GM12878 (cell line): ENCODE measurements around the gene ZNF350. TPM values are rescaled to one million over a fixed set of nuclear protein-coding genes. Genes with fewer than 3 reads are reported as not detected.

ENCODE experiments used
- polyA plus RNA-seq, 11 experiments: library from polyadenylated mRNA; depleted of rRNA in 4 of 11; unstranded in 6 of 11; stranded (reverse) in 5 of 11; fragments of >200 nt; fragmentation: Nextera tagmentation in 4 of 11; fragmentation: Illumina TruSeq in 1 of 11; extraction: Ambion mirVana in 4 of 11; extraction: Trizol in 1 of 11; gene quantifications; 1 replicate in 1 of 11; 2 replicates in 10 of 11; pipeline versions ENCODE4 v1.2.1 to v1.2.3, GENCODE V29; 2011 to 2016; ENCODE audit warnings: inconsistent platforms in 2 of 11, missing spikeins in 2 of 11, low read depth in 1 of 11
- total RNA-seq, 4 experiments: library from RNA; depleted of rRNA in 3 of 4; stranded (reverse); fragments of >200 nt in 3 of 4; fragmentation: Illumina TruSeq in 1 of 4; extraction: Trizol in 1 of 4; gene quantifications; 2 replicates each; pipeline versions ENCODE4 v1.2.1 to v1.2.3, GENCODE V29; 2013 to 2021

Gene ZNF350
- total and polyA plus RNA-seq, 10 of the 15 experiments (the other 5 are each of a cell fraction or from before 2014, with no cell fraction given), result 6.4 to 11.8 (median 10.0) TPM

Other genes with a start within 250 kb of the ZNF350 start
Only the 7 nearest of the 13 such genes appear.
- gene ZNF577, start 98.9 kb downstream of the ZNF350 start, total RNA-seq (2014; rRNA removed), result 5.6 and 6.0 TPM in 2 replicates
- gene ZNF577, start 98.9 kb downstream of the ZNF350 start, total RNA-seq (2014; rRNA removed; fragmentation: Illumina TruSeq; extraction: Trizol), result 5.9 and 6.7 TPM in 2 replicates
- gene ZNF577, start 98.9 kb downstream of the ZNF350 start, total RNA-seq (2021), result 4.3 and 6.1 TPM in 2 replicates
- 5.6 and 8.4 TPM in 2 replicates for gene ZNF577, start 98.9 kb downstream of the ZNF350 start, polyA plus RNA-seq (2011; rRNA removed)
- 5.1 and 6.9 TPM in 2 replicates for gene ZNF577, start 98.9 kb downstream of the ZNF350 start, polyA plus RNA-seq (2014; fragmentation: Illumina TruSeq; extraction: Trizol)
- 1 to 10 TPM; 1.0 to 1.4 TPM for gene ZNF577, start 98.9 kb downstream of the ZNF350 start, polyA plus RNA-seq (2014; fragmentation: Nextera tagmentation; extraction: Ambion mirVana)
- 2.8 and 3.9 TPM in 2 replicates for gene ZNF577, start 98.9 kb downstream of the ZNF350 start, polyA plus RNA-seq (2014; rRNA removed)
- gene ZNF577, start 98.9 kb downstream of the ZNF350 start, polyA plus RNA-seq (2016; fragmentation: Nextera tagmentation; extraction: Ambion mirVana), result 1 to 10 TPM; 2.9 TPM
- 5.5 and 6.4 TPM in 2 replicates for gene ZNF649, start 81.8 kb downstream of the ZNF350 start, total RNA-seq (2014; rRNA removed)
- gene ZNF649, start 81.8 kb downstream of the ZNF350 start, total RNA-seq (2014; rRNA removed; fragmentation: Illumina TruSeq; extraction: Trizol), result 9.7 TPM in 2 replicates
- gene ZNF649, start 81.8 kb downstream of the ZNF350 start, total RNA-seq (2021), result 7.3 and 8.1 TPM in 2 replicates
- 4.8 and 5.2 TPM in 2 replicates for gene ZNF649, start 81.8 kb downstream of the ZNF350 start, polyA plus RNA-seq (2011; rRNA removed)
- 5.1 and 5.8 TPM in 2 replicates for gene ZNF649, start 81.8 kb downstream of the ZNF350 start, polyA plus RNA-seq (2014; fragmentation: Illumina TruSeq; extraction: Trizol)
- under 1 TPM; 0.87 to 0.88 TPM for gene ZNF649, start 81.8 kb downstream of the ZNF350 start, polyA plus RNA-seq (2014; fragmentation: Nextera tagmentation; extraction: Ambion mirVana)
- 3.4 TPM in 2 replicates for gene ZNF649, start 81.8 kb downstream of the ZNF350 start, polyA plus RNA-seq (2014; rRNA removed)
- gene ZNF649, start 81.8 kb downstream of the ZNF350 start, polyA plus RNA-seq (2016; fragmentation: Nextera tagmentation; extraction: Ambion mirVana), result 1 to 10 TPM; 4.3 to 4.7 TPM
- gene ZNF613, start 59.4 kb downstream of the ZNF350 start, total RNA-seq (2014; rRNA removed), result 4.4 and 4.9 TPM in 2 replicates
- gene ZNF613, start 59.4 kb downstream of the ZNF350 start, total RNA-seq (2014; rRNA removed; fragmentation: Illumina TruSeq; extraction: Trizol), result 6.9 and 7.8 TPM in 2 replicates
- 4.7 and 5.4 TPM in 2 replicates for gene ZNF613, start 59.4 kb downstream of the ZNF350 start, total RNA-seq (2021)
- 3.9 and 7.0 TPM in 2 replicates for gene ZNF613, start 59.4 kb downstream of the ZNF350 start, polyA plus RNA-seq (2011; rRNA removed)
- gene ZNF613, start 59.4 kb downstream of the ZNF350 start, polyA plus RNA-seq (2014; fragmentation: Illumina TruSeq; extraction: Trizol), result 5.3 and 7.1 TPM in 2 replicates
- 1 to 10 TPM; 3.3 to 5.1 TPM for gene ZNF613, start 59.4 kb downstream of the ZNF350 start, polyA plus RNA-seq (2014; fragmentation: Nextera tagmentation; extraction: Ambion mirVana)
- gene ZNF613, start 59.4 kb downstream of the ZNF350 start, polyA plus RNA-seq (2014; rRNA removed), result 3.2 and 3.3 TPM in 2 replicates
- 1 to 10 TPM; 5.8 to 7.1 TPM for gene ZNF613, start 59.4 kb downstream of the ZNF350 start, polyA plus RNA-seq (2016; fragmentation: Nextera tagmentation; extraction: Ambion mirVana)
- 4.5 and 5.6 TPM in 2 replicates for gene ZNF615, start 21.4 kb upstream of the ZNF350 start, total RNA-seq (2014; rRNA removed)
- 7.2 and 7.6 TPM in 2 replicates for gene ZNF615, start 21.4 kb upstream of the ZNF350 start, total RNA-seq (2014; rRNA removed; fragmentation: Illumina TruSeq; extraction: Trizol)
- 4.7 and 5.7 TPM in 2 replicates for gene ZNF615, start 21.4 kb upstream of the ZNF350 start, total RNA-seq (2021)
- 5.4 and 8.7 TPM in 2 replicates for gene ZNF615, start 21.4 kb upstream of the ZNF350 start, polyA plus RNA-seq (2011; rRNA removed)
- gene ZNF615, start 21.4 kb upstream of the ZNF350 start, polyA plus RNA-seq (2014; fragmentation: Illumina TruSeq; extraction: Trizol), result 5.4 and 5.6 TPM in 2 replicates
- gene ZNF615, start 21.4 kb upstream of the ZNF350 start, polyA plus RNA-seq (2014; fragmentation: Nextera tagmentation; extraction: Ambion mirVana), result 1 to 10 TPM; 1.7 to 2.1 TPM
- gene ZNF615, start 21.4 kb upstream of the ZNF350 start, polyA plus RNA-seq (2014; rRNA removed), result 2.8 TPM in 2 replicates
- 1 to 10 TPM; 2.5 to 3.9 TPM for gene ZNF615, start 21.4 kb upstream of the ZNF350 start, polyA plus RNA-seq (2016; fragmentation: Nextera tagmentation; extraction: Ambion mirVana)
- gene ZNF614, start 41.5 kb upstream of the ZNF350 start, total RNA-seq (2014; rRNA removed), result 9.3 and 11.6 TPM in 2 replicates
- 12.8 TPM in 2 replicates for gene ZNF614, start 41.5 kb upstream of the ZNF350 start, total RNA-seq (2014; rRNA removed; fragmentation: Illumina TruSeq; extraction: Trizol)
- 9.2 and 9.8 TPM in 2 replicates for gene ZNF614, start 41.5 kb upstream of the ZNF350 start, total RNA-seq (2021)
- 10.0 and 12.5 TPM in 2 replicates for gene ZNF614, start 41.5 kb upstream of the ZNF350 start, polyA plus RNA-seq (2011; rRNA removed)
- 9.8 and 12.7 TPM in 2 replicates for gene ZNF614, start 41.5 kb upstream of the ZNF350 start, polyA plus RNA-seq (2014; fragmentation: Illumina TruSeq; extraction: Trizol)
- gene ZNF614, start 41.5 kb upstream of the ZNF350 start, polyA plus RNA-seq (2014; fragmentation: Nextera tagmentation; extraction: Ambion mirVana), result 1 to 10 TPM; 3.9 to 5.3 TPM
- 5.0 and 5.4 TPM in 2 replicates for gene ZNF614, start 41.5 kb upstream of the ZNF350 start, polyA plus RNA-seq (2014; rRNA removed)
- gene ZNF614, start 41.5 kb upstream of the ZNF350 start, polyA plus RNA-seq (2016; fragmentation: Nextera tagmentation; extraction: Ambion mirVana), result 10 to 100 TPM; 11.7 to 16.0 TPM
- gene ZNF432, start 62.0 kb upstream of the ZNF350 start, total RNA-seq (2014; rRNA removed), result 4.7 and 5.3 TPM in 2 replicates
- gene ZNF432, start 62.0 kb upstream of the ZNF350 start, total RNA-seq (2014; rRNA removed; fragmentation: Illumina TruSeq; extraction: Trizol), result 7.0 and 7.2 TPM in 2 replicates
- gene ZNF432, start 62.0 kb upstream of the ZNF350 start, total RNA-seq (2021), result 6.0 and 6.3 TPM in 2 replicates
- gene ZNF432, start 62.0 kb upstream of the ZNF350 start, polyA plus RNA-seq (2011; rRNA removed), result 5.6 and 9.2 TPM in 2 replicates
- gene ZNF432, start 62.0 kb upstream of the ZNF350 start, polyA plus RNA-seq (2014; fragmentation: Illumina TruSeq; extraction: Trizol), result 5.6 and 8.1 TPM in 2 replicates
- 1 to 10 TPM; 1.7 to 2.3 TPM for gene ZNF432, start 62.0 kb upstream of the ZNF350 start, polyA plus RNA-seq (2014; fragmentation: Nextera tagmentation; extraction: Ambion mirVana)
- gene ZNF432, start 62.0 kb upstream of the ZNF350 start, polyA plus RNA-seq (2014; rRNA removed), result 3.5 and 3.8 TPM in 2 replicates
- 1 to 10 TPM; 2.5 to 3.8 TPM for gene ZNF432, start 62.0 kb upstream of the ZNF350 start, polyA plus RNA-seq (2016; fragmentation: Nextera tagmentation; extraction: Ambion mirVana)
- gene ZNF841, start 108.9 kb upstream of the ZNF350 start, total RNA-seq (2014; rRNA removed), result 8.7 and 10.4 TPM in 2 replicates
- gene ZNF841, start 108.9 kb upstream of the ZNF350 start, total RNA-seq (2014; rRNA removed; fragmentation: Illumina TruSeq; extraction: Trizol), result 14.5 and 15.0 TPM in 2 replicates
- 11.7 and 14.7 TPM in 2 replicates for gene ZNF841, start 108.9 kb upstream of the ZNF350 start, total RNA-seq (2021)
- gene ZNF841, start 108.9 kb upstream of the ZNF350 start, polyA plus RNA-seq (2011; rRNA removed), result 7.9 and 12.8 TPM in 2 replicates
- 12.9 and 17.9 TPM in 2 replicates for gene ZNF841, start 108.9 kb upstream of the ZNF350 start, polyA plus RNA-seq (2014; fragmentation: Illumina TruSeq; extraction: Trizol)
- 1 to 10 TPM; 1.4 to 2.3 TPM for gene ZNF841, start 108.9 kb upstream of the ZNF350 start, polyA plus RNA-seq (2014; fragmentation: Nextera tagmentation; extraction: Ambion mirVana)
- gene ZNF841, start 108.9 kb upstream of the ZNF350 start, polyA plus RNA-seq (2014; rRNA removed), result 8.5 and 8.6 TPM in 2 replicates
- gene ZNF841, start 108.9 kb upstream of the ZNF350 start, polyA plus RNA-seq (2016; fragmentation: Nextera tagmentation; extraction: Ambion mirVana), result 1 to 10 TPM; 4.6 to 4.8 TPM